ENCODE data around the gene PPA2.

The PPA2 gene

GRCh38 chr4:105389167-105389566 is 84.7 kb downstream of the PPA2 start:
- no peak overlapping the region for H3K18ac ChIP-seq (ENCODE audit: low read depth in 1 of 2, low read length in 2 of 2)
- no peak overlapping the region for H2BK5ac ChIP-seq (ENCODE audit: low read depth, low read length, poor library complexity, severe bottlenecking)
- 100% methylated on average over 1 of the region's 3 CpGs for WGBS
- H2BK15ac ChIP-seq (ENCODE audit: low read depth, poor library complexity, severe bottlenecking) = no peak overlapping the region
- no peak overlapping the region for H4K91ac ChIP-seq (ENCODE audit: low read length)
- H3K4ac ChIP-seq (ENCODE audit: low read depth in 1 of 2, low read length in 2 of 2) = no peak overlapping the region
- no peak overlapping the region for H2BK12ac ChIP-seq (ENCODE audit: low read length in 2 of 2)
- H3K36me3 ChIP-seq (ENCODE audit: control insufficient read depth in 1 of 2, insufficient read depth in 2 of 2, low read depth in 1 of 2, low read length in 2 of 2) = peaks cover 0 to 27% of the 10 kb centered on the region in 2 experiments
- no peak for DNase-seq
- no peak overlapping the region for H3K14ac ChIP-seq (ENCODE audit: low read length in 2 of 2)
- no peak overlapping the region for H2BK120ac ChIP-seq (ENCODE audit: low read depth, low read length)
- H2AK5ac ChIP-seq (ENCODE audit: low read length, severe bottlenecking) = no peak overlapping the region
- no peaks in the 10 kb centered on the region for H3K27me3 ChIP-seq (ENCODE audit: control insufficient read depth in 1 of 2, insufficient read depth in 1 of 2, low read length in 2 of 2)
- H3K23ac ChIP-seq (ENCODE audit: low read length in 2 of 2) = no peak overlapping the region
- no peaks in the 10 kb centered on the region for H3K9me3 ChIP-seq (ENCODE audit: control insufficient read depth, low read length)
- H3K4me1 ChIP-seq (ENCODE audit: control insufficient read depth, insufficient read depth, low read depth, low read length) = no peaks in the 10 kb centered on the region
- no peak overlapping the region for H3K4me2 ChIP-seq (ENCODE audit: low read length, poor library complexity, severe bottlenecking)
- H3K4me3 ChIP-seq (ENCODE audit: insufficient read depth in 1 of 2, low read depth in 1 of 2, low read length in 2 of 2) = no peak overlapping the region
- no peak overlapping the region for H3K27ac ChIP-seq (ENCODE audit: low read length, poor library complexity, severe bottlenecking)
- H2AFZ ChIP-seq (ENCODE audit: low read depth, low read length) = no peak overlapping the region
- H3K79me1 ChIP-seq (replicated peaks; ENCODE audit: low read length, poor library complexity, severe bottlenecking) = no peaks in the 10 kb centered on the region
- H3K9ac ChIP-seq (ENCODE audit: low read length) = peak overlapping the region; percentile 12
- no peak overlapping the region for H4K8ac ChIP-seq (ENCODE audit: low read length)

- H3K27me3 ChIP-seq (ENCODE audit: control insufficient read depth in 1 of 2, insufficient read depth in 1 of 2, low read length in 2 of 2) = no peaks in the 10 kb centered on the region
- H3K4ac ChIP-seq (ENCODE audit: low read depth in 1 of 2, low read length in 2 of 2) = no peak overlapping the region
- H3K23ac ChIP-seq (ENCODE audit: low read length in 2 of 2) = no peak overlapping the region
- no peak overlapping the region for H3K9ac ChIP-seq (ENCODE audit: low read length)
- H2BK5ac ChIP-seq (ENCODE audit: low read depth, low read length, poor library complexity, severe bottlenecking) = no peak overlapping the region
- H2BK15ac ChIP-seq (ENCODE audit: low read depth, poor library complexity, severe bottlenecking) = no peak overlapping the region
- H3K4me1 ChIP-seq (ENCODE audit: control insufficient read depth, insufficient read depth, low read depth, low read length) = no peaks in the 10 kb centered on the region
- H3K27ac ChIP-seq (ENCODE audit: low read length, poor library complexity, severe bottlenecking) = no peak overlapping the region
- H2BK12ac ChIP-seq (ENCODE audit: low read length in 2 of 2) = no peak overlapping the region
- no peak overlapping the region for H2AFZ ChIP-seq (ENCODE audit: low read depth, low read length)
- no peak overlapping the region for H3K4me3 ChIP-seq (ENCODE audit: insufficient read depth in 1 of 2, low read depth in 1 of 2, low read length in 2 of 2)
- WGBS = 100% methylated on average over 3 of the region's 5 CpGs
- H3K4me2 ChIP-seq (ENCODE audit: low read length, poor library complexity, severe bottlenecking) = no peak overlapping the region
- H3K79me1 ChIP-seq (replicated peaks; ENCODE audit: low read length, poor library complexity, severe bottlenecking) = no peaks in the 10 kb centered on the region
- H3K9me3 ChIP-seq (ENCODE audit: control insufficient read depth, low read length) = no peaks in the 10 kb centered on the region
- no peak overlapping the region for H2BK120ac ChIP-seq (ENCODE audit: low read depth, low read length)
- H4K8ac ChIP-seq (ENCODE audit: low read length) = no peak overlapping the region
- H4K91ac ChIP-seq (ENCODE audit: low read length) = no peak overlapping the region
- DNase-seq = no peak
- H3K36me3 ChIP-seq (ENCODE audit: control insufficient read depth in 1 of 2, insufficient read depth in 2 of 2, low read depth in 1 of 2, low read length in 2 of 2) = peaks cover 5 to 40% of the 10 kb centered on the region in 2 experiments
- H3K18ac ChIP-seq (ENCODE audit: low read depth in 1 of 2, low read length in 2 of 2) = no peak overlapping the region
- H2AK5ac ChIP-seq (ENCODE audit: low read length, severe bottlenecking) = no peak overlapping the region
- no peak overlapping the region for H3K14ac ChIP-seq (ENCODE audit: low read length in 2 of 2)
Observed at GRCh38 chr4:105387466-105387865, 86.4 kb downstream of the PPA2 start.

- Histone ChIP-seq H2BK120ac (ENCODE audit: low read depth, low read length) (no peak overlapping the region), H2BK12ac (ENCODE audit: low read length in 2 of 2) (no peak overlapping the region), H3K79me1 (replicated peaks; ENCODE audit: low read length, poor library complexity, severe bottlenecking) (no peaks in the 10 kb centered on the region), H3K4me3 (ENCODE audit: insufficient read depth in 1 of 2, low read depth in 1 of 2, low read length in 2 of 2) (no peak overlapping the region), H4K8ac (ENCODE audit: low read length) (no peak overlapping the region), H3K14ac (ENCODE audit: low read length in 2 of 2) (no peak overlapping the region), H2AFZ (ENCODE audit: low read depth, low read length) (no peak overlapping the region), H3K36me3 (ENCODE audit: control insufficient read depth in 1 of 2, insufficient read depth in 2 of 2, low read depth in 1 of 2, low read length in 2 of 2) (peaks cover 5 to 36% of the 10 kb centered on the region in 2 experiments), H3K9ac (ENCODE audit: low read length) (no peak overlapping the region), H2BK15ac (ENCODE audit: low read depth, poor library complexity, severe bottlenecking) (no peak overlapping the region), H3K4ac (ENCODE audit: low read depth in 1 of 2, low read length in 2 of 2) (no peak overlapping the region), H3K23ac (ENCODE audit: low read length in 2 of 2) (no peak overlapping the region), H3K27ac (ENCODE audit: low read length, poor library complexity, severe bottlenecking) (no peak overlapping the region), H2BK5ac (ENCODE audit: low read depth, low read length, poor library complexity, severe bottlenecking) (no peak overlapping the region), H3K4me1 (ENCODE audit: control insufficient read depth, insufficient read depth, low read depth, low read length) (no peaks in the 10 kb centered on the region), H2AK5ac (ENCODE audit: low read length, severe bottlenecking) (no peak overlapping the region), H3K4me2 (ENCODE audit: low read length, poor library complexity, severe bottlenecking) (no peak overlapping the region), H3K27me3 (ENCODE audit: control insufficient read depth in 1 of 2, insufficient read depth in 1 of 2, low read length in 2 of 2) (no peaks in the 10 kb centered on the region), H3K18ac (ENCODE audit: low read depth in 1 of 2, low read length in 2 of 2) (no peak overlapping the region), H4K91ac (ENCODE audit: low read length) (no peak overlapping the region), H3K9me3 (ENCODE audit: control insufficient read depth, low read length) (no peaks in the 10 kb centered on the region)
- no peak for DNase-seq
- 100% methylated on average over 2 of the region's 4 CpGs for WGBS
Observed at GRCh38 chr4:105386012-105386411, 87.8 kb downstream of the PPA2 start.

- Histone ChIP-seq H2BK120ac (ENCODE audit: low read depth, low read length) (no peak overlapping the region), H3K4me1 (ENCODE audit: control insufficient read depth, insufficient read depth, low read depth, low read length) (no peaks in the 10 kb centered on the region), H3K4ac (ENCODE audit: low read depth in 1 of 2, low read length in 2 of 2) (no peak overlapping the region), H2BK12ac (ENCODE audit: low read length in 2 of 2) (no peak overlapping the region), H2BK15ac (ENCODE audit: low read depth, poor library complexity, severe bottlenecking) (no peak overlapping the region), H2AK5ac (ENCODE audit: low read length, severe bottlenecking) (no peak overlapping the region), H3K4me3 (ENCODE audit: insufficient read depth in 1 of 2, low read depth in 1 of 2, low read length in 2 of 2) (no peak overlapping the region), H3K9ac (ENCODE audit: low read length) (no peak overlapping the region), H3K27me3 (ENCODE audit: control insufficient read depth in 1 of 2, insufficient read depth in 1 of 2, low read length in 2 of 2) (no peaks in the 10 kb centered on the region), H3K4me2 (ENCODE audit: low read length, poor library complexity, severe bottlenecking) (no peak overlapping the region), H2AFZ (ENCODE audit: low read depth, low read length) (no peak overlapping the region), H3K23ac (ENCODE audit: low read length in 2 of 2) (no peak overlapping the region), H3K9me3 (ENCODE audit: control insufficient read depth, low read length) (no peaks in the 10 kb centered on the region), H3K14ac (ENCODE audit: low read length in 2 of 2) (no peak overlapping the region), H3K36me3 (ENCODE audit: control insufficient read depth in 1 of 2, insufficient read depth in 2 of 2, low read depth in 1 of 2, low read length in 2 of 2) (peaks cover 0 to 30% of the 10 kb centered on the region in 2 experiments), H4K91ac (ENCODE audit: low read length) (no peak overlapping the region), H2BK5ac (ENCODE audit: low read depth, low read length, poor library complexity, severe bottlenecking) (no peak overlapping the region), H3K18ac (ENCODE audit: low read depth in 1 of 2, low read length in 2 of 2) (no peak overlapping the region), H4K8ac (ENCODE audit: low read length) (no peak overlapping the region), H3K79me1 (replicated peaks; ENCODE audit: low read length, poor library complexity, severe bottlenecking) (peaks cover 2% of the 10 kb centered on the region), H3K27ac (ENCODE audit: low read length, poor library complexity, severe bottlenecking) (no peak overlapping the region)
- DNase-seq = no peak
- 100% methylated on average over 2 of the region's 3 CpGs for WGBS
Observed at GRCh38 chr4:105374071-105374470, 99.8 kb downstream of the PPA2 start.

Measured in mesenchymal stem cell (in vitro differentiated cells and primary cell).